GM21423 (cell line): ENCODE results near the gene CBLN1.
A peak's percentile ranks its signal among the peaks of the same experiment; 100 is the strongest.

ENCODE experiments used
- ATAC-seq: cut with Tn5 transposase; IDR thresholded peaks from one replicate; pipeline ENCODE4 v1.9.1; 2021; ENCODE audit warnings: mild to moderate bottlenecking, moderate library complexity; ENCODE audit not compliant: unreplicated experiment

Gene CBLN1

DNA sequence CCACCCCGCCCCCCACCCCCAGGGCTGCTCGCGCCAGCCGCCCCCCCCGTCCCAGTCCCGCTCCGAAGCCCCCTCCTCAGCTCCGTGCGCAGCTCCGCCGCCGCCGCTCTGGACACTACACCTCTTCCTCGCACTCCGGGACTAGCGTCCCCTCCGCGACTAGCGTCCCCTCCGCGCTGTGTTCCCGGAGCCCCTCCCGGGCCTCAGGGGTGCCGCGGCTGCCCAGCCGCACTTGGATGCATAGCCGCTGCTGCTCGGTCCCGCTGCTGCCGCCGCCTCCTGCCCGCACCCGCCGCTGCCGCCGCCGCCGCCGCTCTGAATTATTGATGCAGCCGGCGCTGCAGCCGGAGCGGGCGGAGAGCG is at the start of gene CBLN1:
Gene CBLN1, minus strand, starts transcription at position 359 of the 363 bp plus-strand sequence. CDS start 373 bp downstream, outside the sequence.
- no peak for ATAC-seq

DNA sequence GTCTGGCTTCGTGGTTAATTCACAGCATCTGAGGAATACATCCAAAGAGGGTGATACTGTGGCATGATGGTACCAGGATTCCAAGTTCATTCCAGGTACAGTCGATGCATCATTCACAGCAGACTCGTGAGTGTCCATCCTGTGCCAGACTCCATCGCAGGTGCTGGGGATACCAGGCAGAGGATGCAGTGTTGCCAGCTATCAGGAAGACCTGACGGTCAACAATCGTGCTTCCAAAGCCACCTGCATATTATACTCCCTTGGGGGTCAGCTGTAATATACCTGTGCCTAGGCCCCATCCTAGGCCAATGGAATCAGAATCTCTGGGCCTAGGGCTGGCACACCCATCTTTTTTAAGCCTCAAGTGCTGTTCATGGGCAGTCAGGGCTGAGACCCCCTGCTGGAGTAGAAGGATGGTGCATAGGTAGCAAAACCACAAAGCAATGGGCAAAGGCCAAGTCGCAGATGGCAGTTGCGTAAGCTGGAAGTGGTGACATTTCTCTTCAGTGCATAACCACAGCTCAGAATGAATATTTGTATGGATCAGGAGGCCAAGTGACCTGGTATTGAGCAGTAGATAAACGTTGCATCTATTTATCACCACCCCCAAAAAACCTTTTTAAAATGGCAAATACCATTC is 49.0 kb upstream of the CBLN1 start:
- ATAC-seq = no peak

DNA sequence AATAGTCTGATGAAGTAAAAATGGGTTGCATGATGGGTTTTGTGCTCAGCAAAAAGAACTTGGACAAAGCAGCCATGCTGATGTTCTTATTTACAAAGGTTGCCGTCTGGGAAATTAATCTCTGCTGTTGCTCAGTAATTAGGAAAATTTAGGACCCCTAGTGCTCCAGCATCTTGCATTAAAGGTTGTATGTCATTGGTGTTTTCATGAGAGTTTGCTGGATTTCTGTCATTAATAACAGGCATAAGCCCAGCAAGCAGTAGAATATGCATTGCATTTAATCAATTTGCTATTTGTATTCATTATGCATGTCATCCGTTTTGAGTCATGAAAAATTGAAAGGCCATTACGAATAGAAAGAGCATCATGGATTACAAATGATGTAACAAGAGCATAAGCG is 46.7 kb upstream of the CBLN1 start:
- no peak for ATAC-seq

DNA sequence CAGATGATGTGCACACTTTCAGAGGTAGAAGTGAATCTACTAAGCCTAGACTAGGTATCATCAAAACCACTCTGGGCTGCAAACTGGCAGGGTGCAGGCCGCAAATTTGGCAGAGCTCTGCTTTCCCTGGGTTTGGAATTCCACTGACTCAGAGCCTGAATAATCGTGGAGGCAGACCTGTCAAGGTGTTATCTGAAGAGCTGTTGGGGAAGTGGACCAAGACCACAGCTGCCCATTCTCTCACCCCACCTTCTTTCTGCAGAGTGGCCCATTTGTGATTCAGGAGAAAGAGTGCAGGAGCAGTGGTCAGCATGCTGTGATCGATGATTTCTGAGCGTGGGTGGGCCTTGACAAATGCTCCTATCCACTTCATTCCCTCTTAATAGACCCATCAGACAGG is 45.8 kb upstream of the CBLN1 start:
- ATAC-seq = no peak

DNA sequence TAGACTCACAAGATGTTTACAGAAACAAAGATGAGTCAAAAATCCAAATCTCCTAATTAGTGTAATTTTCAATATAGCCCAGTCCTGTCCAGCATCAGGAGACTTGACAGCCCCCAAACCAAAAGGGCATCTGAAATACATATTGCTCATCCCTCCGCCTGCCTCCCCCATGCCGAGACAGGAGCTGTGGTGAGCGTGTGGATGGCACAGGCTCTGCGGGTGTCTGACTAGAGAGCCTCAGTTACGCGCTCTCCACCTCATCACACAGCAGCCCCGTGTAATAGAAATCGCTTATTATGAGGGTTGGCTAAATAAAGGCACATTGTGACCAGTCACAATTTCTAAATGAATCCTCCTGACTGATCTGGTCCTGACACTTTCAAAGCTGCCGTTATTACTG is 43.1 kb upstream of the CBLN1 start:
- no peak for ATAC-seq

DNA sequence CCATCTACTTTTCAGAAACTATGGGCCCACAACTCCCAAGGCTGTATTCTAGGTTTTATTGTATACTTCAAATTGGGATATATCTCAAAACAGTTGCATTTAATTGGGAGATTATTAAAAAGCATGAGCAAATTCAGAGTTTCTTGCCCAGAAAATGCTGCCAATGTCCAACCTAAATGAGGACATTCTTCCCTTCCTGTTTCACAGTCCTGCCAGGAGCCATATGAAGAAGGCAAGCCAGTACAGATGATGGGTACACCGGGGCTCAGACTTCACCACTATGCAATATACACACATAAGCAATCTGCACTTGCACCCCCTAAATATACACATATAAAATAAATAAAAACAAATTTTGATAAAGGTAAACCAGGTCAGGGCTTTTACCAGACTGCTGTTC is 34.0 kb upstream of the CBLN1 start:
- ATAC-seq = no peak

DNA sequence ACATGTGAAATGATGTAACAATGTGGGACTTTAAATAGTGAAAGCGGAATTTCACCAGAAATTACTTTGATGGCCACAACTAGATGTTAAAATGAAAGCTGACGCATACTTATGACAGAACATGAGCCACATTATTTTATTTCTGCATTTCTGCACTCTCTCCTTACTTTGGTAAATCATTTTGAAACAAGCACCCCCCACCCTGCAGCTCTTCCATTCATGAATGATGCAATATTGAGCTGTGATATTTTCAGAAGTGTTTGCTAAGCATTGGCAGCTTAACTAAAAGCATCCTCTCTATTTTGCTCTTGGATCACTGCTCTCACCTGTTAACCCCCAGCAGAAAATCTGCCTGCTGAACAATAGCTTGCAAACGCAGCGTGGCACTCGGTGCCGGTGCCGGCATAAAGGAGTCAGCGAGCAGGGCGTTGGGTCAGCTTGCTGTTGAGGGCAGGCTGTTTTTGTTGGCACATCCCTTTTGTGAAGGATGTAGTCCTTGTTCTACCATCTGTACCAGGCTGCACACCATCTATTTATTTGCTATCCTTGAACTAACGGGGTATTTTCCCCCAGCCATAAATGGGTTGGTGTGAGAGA is 30.8 kb upstream of the CBLN1 start:
- no peak for ATAC-seq

DNA sequence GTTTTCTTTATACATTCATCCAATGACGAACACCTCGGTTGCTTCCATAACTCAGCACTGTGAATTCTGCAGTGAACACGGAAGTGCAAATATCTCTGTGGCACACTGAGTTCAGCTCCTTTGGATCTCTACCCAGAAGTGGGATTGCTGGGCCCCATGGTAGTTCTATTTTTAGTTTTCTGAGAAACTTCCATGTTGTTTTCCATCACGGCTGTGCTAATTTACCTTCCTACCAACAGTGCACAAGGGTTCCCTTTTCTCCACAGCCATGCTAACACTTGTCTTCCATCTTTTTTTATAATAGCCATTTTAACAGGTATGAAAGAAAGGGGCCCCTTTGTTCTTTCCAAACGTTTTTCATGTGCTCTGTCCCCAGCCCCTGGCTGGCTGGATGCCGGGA is 30.2 kb upstream of the CBLN1 start:
- no peak for ATAC-seq

DNA sequence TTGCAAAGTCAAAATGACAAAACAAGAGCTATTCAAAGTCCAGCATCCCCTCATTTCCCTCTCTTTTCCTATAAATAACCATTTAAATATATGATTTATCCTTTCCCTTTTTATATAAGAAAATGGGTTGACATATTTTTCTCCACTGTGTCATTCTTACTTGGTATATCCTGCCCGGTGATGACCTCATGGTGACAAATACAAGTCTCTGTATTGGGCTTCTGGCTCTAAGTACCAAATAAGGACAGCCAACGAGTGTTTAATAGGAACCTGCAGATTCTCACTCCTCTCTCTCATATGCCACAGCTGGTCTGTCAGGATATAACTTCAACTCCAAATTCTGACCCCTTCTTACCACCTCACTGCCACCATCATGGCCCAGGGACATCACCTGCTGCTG is 25.5 kb upstream of the CBLN1 start:
- no peak for ATAC-seq

DNA sequence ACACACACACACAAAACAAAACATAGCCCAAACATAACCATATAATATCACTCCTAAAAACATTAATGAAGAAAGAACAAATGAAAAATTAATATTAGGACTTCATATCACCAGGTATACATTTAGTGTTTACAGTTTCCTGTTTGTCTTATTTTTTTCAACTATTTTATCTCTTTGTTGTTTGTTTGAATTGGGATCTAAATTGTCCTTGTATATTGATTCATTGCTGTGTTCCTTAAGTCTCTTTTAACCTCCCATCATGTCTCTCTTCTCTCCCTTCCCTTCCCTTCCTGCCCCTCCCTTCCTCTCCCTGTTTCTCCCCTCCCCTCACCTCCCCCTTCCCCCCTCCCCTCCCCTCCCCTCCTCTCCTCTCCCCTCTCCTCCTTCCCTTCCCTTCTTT is 23.8 kb upstream of the CBLN1 start:
- ATAC-seq = no peak

DNA sequence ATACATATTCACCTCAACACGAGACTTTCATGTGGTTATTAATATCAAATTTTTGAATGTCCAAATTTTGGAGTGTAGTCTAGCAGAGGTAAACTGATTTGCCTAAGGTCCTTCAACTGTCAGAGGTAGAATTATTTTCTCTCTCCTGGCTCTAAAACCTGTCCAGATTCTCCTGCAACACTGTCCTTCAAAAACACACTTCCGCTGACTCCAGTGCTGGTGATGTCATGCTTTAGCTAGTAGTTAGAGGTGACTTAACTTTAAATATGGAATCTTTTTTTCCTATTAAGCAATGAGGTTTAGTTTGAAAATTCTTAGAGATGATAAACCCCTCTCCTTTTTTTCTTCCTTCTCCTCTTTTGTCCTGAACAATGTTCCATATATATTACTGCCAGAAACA is 10.8 kb upstream of the CBLN1 start:
- ATAC-seq = no peak

DNA sequence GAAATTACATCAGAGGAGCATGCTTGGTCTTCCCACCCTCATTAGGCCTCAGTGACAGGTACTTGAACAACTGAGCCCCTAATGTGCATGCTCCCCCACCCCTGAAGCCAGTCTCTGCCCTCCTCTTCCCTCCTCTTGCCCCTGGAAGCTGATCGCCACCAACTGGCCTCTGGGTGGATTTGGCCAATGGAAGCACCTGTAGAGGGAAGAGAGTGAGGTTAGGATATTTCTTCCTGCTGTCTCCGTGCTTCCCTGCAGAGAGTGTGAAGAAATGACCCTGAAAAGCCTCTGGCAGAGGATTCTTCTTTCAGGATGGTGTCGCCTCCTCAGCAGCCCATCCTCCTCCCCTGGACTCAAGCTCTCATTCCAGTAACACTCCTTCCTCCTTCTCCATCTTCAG is 5.9 kb upstream of the CBLN1 start:
- ATAC-seq = no peak

DNA sequence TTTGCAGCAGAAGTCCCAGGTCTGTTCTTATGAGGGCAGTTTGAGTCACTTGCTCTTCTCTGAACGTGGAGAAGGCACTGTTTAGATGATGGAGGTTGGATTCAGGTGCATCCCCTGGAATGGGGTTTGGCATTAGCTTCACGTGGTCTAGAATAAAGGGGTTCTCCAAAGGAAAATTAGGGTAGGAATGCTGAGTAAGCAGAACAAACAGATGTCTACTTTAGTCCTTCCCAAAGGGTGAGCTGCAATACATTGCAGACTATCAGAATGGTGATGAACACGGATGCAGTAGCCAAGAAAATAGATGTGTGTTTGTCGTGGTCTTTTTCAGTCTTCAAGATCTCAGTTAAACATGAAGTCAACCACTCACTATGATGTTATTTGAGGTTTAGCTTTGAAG is 3.3 kb upstream of the CBLN1 start:
- ATAC-seq = no peak

DNA sequence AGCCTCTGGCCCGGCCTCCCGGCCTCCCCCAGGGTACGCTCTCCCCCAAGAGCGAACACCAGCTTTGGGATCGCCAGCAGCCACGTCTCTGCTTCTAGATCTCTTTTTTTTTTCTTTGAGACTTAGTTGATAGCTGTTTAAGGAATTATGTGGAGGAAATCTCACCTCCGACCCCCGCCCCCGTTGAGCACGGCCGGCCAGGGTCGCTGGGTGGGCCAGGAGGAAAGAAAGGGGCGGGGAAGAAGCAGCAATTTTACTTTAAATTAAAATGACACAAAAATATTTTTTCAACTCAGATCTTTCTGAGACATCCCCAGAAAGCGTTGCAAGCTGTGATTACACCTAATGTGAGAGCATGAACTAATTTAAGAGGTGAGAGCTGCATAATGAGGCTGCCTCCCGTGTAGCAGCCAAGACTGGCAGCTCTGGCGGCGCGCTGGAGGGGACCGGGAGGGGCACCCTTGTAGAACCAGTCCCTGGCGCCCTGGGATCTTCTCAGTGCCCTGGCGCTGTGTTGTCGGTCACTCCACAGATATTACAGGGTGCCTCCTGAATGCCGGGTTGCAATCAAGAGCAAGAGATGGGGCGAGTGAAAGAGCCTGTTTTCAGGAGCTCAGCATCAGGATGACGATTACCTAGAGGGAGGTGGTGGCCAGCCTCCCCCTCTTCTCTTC is 1.9 kb upstream of the CBLN1 start:
- no peak for ATAC-seq

DNA sequence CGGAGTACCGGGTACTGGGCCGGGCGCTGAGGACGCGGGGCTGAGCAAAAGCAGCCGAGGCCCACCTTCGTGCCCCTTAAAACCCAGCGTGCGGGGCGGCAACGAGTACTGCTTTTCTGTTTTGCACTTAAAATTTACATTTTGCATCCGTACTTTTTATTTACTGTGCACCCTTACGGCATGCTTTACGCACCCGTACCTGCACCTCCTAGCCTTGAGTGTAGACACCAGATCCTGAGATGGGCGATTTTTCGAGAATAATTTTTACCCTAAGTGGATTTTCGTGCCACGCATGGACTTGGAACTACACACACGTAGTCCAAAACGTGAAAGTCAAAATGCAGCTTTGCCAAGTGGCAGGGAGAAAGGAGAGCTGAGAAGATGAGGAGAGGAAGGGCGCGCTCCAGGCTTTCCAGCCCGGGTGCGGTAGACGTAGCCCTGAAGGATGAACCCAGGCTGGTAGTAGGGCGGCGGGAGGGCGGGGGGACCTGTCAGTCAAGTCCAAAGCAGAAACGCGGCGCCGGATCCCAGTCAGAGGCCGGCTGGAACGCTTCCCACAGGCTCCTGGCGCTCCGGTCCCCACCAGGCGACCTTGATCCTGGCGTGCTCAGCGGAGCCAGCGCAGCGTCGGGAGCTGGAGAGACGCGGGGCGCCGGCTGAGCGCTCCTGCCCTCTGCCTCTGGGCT is 1.2 kb upstream of the CBLN1 start:
- ATAC-seq = no peak

DNA sequence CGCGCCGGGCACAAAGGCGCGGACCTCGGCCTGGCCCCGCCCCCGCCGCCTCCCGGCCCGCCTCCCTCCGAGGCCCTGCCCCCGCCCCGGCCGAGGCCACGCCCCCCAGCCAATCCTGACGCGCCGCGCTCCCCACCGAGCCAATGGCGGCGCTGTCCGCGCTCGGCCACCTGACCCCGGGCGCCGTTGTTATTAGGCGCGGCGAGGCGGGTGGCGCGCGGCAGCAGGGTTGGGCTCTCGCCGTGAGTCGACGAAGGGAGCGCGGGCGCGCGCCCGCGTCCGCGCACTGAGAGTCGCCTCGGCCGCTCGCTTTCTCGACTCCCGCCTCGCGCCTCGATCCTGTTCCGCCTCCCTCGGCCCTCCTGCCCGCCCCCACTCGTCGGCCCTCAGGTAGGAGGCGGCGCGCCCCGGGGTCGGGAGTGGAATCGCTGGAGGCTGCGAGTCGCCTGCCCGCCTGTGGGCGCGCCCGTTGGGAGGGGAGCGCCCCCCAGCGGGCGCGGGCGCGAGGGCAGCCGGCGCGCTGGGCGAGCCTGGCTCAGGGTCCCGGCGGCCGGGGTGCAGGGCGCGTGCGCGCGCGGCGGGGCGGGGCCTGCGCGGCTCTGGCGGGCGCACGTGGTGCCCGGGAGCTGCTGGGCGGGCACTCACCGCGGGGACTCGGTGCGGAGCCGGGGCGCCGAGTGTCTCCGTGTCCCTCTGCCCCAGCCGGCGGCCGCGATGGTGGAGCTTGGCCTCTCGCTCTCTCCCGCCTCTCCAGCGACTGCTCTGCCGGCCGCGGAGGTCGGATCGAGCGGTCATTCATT is 405 bp upstream of the CBLN1 start:
- ATAC-seq = peak; percentile 81

DNA sequence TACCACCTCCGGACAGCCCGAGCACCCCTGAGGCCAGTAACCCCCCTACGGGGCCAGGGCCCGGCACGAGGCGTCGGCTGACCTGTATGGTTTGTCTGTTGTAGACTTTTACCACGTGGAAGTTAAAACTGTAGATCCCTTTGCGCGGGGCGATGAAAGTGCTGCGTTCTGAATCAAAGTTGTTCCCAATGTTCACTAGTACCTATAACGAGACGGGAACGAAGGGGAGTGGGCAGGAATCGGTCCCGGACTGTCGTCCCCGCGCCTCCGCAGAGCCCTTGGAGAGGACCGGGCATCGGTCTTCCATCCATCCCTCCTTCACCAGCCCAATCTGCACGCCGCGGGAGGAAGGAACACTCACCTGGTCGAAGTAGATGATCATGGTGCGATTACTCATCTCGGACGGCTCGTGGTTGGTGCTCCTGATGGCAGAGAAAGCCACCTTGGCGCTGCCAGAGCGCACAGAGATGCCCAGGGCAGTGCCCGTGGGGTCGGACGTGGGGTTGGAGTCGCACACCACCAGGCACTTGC is 732 bp downstream of the CBLN1 start:
- ATAC-seq = no peak

DNA sequence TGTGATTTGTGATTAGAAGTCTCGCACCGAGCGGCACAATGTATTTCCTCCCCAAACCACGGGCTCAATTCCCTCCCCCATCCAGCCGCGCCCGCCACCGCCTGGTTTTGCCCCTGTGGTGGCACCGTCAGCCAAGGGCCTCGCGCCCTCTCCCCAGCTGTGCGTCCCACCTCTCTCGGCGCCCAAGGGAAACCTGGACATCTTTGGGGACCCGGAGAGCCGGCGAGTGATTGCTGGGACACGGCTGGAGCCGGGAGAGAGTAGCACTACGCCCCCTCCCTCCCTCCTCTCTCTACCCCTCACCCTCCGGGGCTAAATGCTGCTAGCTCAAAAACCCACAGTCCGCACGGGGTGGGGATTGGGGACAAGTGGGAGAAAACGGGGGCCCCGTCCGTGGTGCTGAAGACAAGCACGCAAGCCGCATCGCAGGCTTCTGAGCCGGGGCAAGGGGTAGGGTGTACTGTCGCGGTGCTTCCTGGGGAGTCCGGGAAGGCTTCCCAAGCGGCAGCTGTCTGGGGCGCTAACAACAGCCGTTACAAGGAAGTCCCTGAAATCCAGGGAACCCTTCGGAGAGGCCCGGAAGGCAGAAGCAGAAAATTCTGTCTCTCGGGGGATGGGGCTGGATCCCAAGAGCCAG is 1.4 kb downstream of the CBLN1 start:
- ATAC-seq = no peak

DNA sequence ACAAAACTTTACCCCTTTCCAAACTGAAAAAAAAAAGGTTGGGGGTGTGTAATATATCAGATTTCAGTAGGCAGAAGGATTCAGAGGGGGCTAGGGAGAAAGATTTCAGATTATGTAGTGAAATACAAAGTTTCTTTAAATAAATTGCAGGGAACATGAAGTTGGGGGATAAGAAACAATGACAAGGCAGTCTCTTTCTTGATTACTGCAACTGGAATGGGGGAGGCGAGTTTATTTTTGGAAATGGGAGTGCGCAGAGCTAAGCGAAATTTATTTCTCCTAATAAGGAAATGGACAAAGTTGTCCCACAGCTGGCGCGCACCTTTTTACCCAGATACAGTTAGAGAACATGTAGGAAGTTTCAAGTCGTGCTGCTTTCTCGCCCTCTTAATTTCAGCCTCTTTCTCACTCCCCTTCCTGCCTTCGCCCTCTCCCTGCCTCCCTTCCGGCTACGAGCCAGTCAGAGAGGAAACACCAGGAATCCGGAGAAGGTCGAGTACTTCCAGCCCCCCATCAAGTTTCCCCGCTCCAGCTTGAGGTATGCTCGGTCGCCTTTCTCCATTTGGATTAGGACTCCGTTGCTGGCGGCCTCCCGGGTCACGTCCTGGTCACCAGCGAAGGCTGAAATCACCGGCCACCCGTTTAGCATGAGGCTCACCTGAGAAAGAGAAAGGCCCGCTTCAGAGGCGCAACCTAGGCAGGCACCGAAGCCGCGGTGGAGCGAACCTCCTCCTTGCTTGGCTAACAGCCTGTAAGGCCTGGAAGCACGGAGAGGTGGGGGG is 2.5 kb downstream of the CBLN1 start:
- ATAC-seq = no peak

DNA sequence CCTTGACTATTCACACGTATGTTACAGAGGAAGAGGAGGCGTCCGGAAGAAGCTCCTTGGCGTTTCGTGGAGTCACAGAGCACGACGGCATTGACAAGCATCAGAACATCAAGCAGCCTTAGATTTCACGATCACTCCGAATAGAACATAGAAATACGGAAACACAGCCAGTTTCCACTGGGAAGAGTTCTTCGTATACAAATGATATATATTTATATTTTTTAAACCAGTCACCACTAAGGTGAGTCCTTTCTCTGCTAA is 3.1 kb downstream of the CBLN1 start:
- ATAC-seq = no peak
